H7 (cell line): ENCODE measurements around the gene NHEJ1. TPM values are rescaled to one million over a fixed set of nuclear protein-coding genes. Genes with fewer than 3 reads are reported as not detected.

Experiments used
- DNase-seq: peaks from one replicate; pipeline ENCODE4 v3.0.0; 2012
- H3K27me3 ChIP-seq: 2 replicates; pipeline ENCODE4 v1.6.0; 2011; ENCODE audit warnings: mild to moderate bottlenecking, low read length; ENCODE audit not compliant: control insufficient read depth, insufficient read depth
- H3K36me3 ChIP-seq: replicated peaks from 2 replicates; pipeline ENCODE4 v1.5.1; 2011; ENCODE audit warnings: low read length; ENCODE audit not compliant: control insufficient read depth, insufficient read depth
- H3K4me3 ChIP-seq: 2 replicates; pipeline ENCODE4 v1.5.1; 2011; ENCODE audit warnings: low read depth, mild to moderate bottlenecking, control low read depth, low read length, moderate library complexity; ENCODE audit not compliant: insufficient read depth
- total RNA-seq: library from RNA; depleted of rRNA; stranded (reverse); fragments of >200 nt; shearing (Covaris generic); gene quantifications from 2 replicates; pipeline ENCODE4 v1.2.3, GENCODE V29; 2014

Gene NHEJ1
- total RNA-seq, 1 experiment from 2014 or later: 22.0 TPM

DNA sequence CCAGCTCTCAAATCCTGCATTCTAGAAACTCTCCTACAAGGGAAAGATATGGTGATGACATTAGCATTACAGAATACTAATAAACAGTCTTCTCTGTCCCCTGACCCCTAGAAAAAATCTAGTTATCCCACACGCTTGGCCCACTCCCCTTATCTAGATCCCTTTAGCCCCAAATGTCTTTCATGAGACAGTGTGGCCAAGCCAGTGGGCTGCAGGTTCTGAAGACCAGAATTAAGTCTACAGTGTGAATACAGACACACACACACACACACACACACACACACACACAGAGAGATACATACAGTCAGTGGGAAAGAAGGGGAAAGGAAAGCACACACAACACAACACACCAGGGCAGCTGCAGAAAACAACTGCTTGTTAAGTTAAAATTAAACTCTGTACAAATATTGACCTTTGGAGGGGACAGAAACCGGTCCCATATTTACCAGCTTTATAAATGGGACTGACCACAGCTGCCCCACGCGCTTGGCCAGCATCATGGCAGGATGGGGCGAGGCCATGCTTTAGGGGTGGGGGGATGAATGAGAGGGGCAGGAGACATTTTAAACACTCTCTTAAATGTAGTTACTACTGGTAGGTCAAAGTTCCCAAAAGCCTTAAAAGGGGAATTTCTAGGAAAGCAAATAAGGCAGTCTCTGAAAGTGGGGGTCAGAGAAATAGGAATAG lies 49.1 kb downstream of the NHEJ1 start:
- Histone ChIP-seq H3K36me3 (no peaks in the 10 kb centered on the region), H3K27me3 (no peaks in the 10 kb centered on the region), H3K4me3 (no peak overlapping the region)
- no peak for DNase-seq

- Histone ChIP-seq H3K27me3 (no peaks in the 10 kb centered on the region), H3K4me3 (no peak overlapping the region), H3K36me3 (no peaks in the 10 kb centered on the region)
- peak; percentile 67 for DNase-seq
Observed at GRCh38 chr2:219109471-219109870, 51.1 kb downstream of the NHEJ1 start.

GRCh38 chr2:219107758-219108157 lies 52.9 kb downstream of the NHEJ1 start:
- Histone ChIP-seq H3K27me3 (no peaks in the 10 kb centered on the region), H3K36me3 (no peaks in the 10 kb centered on the region), H3K4me3 (no peak overlapping the region)
- no peak for DNase-seq

DNA sequence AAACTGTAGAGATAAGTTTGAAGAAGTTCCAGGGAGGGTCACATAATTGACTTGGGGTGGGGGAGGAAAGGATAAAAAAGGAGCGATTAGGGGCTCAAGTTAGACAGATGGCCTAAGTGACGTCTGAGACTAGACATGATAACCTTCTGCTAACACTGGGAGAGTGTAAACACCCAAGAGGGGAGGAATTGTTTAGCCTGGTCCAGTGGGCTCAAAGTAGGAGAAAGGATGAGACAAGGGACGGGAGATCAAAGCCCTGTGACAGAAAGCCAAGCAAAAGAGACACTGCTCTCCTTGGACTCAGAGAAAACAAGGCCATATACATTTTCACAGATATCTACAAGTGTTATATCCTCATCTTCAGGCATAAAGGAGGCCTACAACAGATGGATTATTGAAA lies 54.4 kb downstream of the NHEJ1 start:
- DNase-seq: no peak
- no peak overlapping the region for H3K4me3 ChIP-seq
- no peaks in the 10 kb centered on the region for H3K36me3 ChIP-seq

GRCh38 chr2:219104107-219105035 lies 56.2 kb downstream of the NHEJ1 start:
- peak; percentile 78 for DNase-seq
- no peaks in the 10 kb centered on the region for H3K27me3 ChIP-seq
- H3K4me3 ChIP-seq: no peak overlapping the region
- no peaks in the 10 kb centered on the region for H3K36me3 ChIP-seq

More for the DNA sequence above, 54.4 kb downstream of the NHEJ1 start:
- no peaks in the 10 kb centered on the region for H3K27me3 ChIP-seq

GRCh38 chr2:219099329-219099728 lies 61.3 kb downstream of the NHEJ1 start:
- no peak for DNase-seq
- Histone ChIP-seq H3K36me3 (no peaks in the 10 kb centered on the region), H3K4me3 (no peak overlapping the region), H3K27me3 (no peaks in the 10 kb centered on the region)

- DNase-seq: no peak
- Histone ChIP-seq H3K36me3 (no peaks in the 10 kb centered on the region), H3K27me3 (no peaks in the 10 kb centered on the region), H3K4me3 (no peak overlapping the region)
Observed at GRCh38 chr2:219095406-219095935, 65.1 kb downstream of the NHEJ1 start.

DNA sequence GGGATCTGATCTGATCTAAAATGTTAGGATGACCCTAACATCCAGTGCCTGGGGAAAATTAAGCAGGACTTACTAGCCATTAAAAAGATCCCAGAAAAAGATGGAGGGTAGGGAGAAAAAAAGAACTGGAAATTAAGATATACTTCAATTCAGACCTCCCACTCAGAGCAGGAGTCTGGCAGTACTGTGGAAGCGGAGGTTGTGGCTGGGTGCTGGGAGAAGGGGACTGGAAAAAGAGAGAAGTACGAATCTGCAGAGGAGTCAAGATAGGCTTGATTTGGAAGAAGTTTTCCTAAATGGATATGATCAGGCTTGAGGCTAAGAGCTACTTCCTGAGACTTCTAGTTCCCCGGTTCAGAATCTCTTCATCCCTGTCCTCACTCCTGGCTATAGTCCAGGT lies 66.4 kb downstream of the NHEJ1 start:
- H3K36me3 ChIP-seq: no peaks in the 10 kb centered on the region
- DNase-seq: no peak
- H3K27me3 ChIP-seq: no peaks in the 10 kb centered on the region
- H3K4me3 ChIP-seq: no peak overlapping the region

- no peak for DNase-seq
- H3K27me3 ChIP-seq: no peaks in the 10 kb centered on the region
- H3K36me3 ChIP-seq: no peaks in the 10 kb centered on the region
- H3K4me3 ChIP-seq: no peak overlapping the region
Observed at GRCh38 chr2:219090436-219091299, 69.9 kb downstream of the NHEJ1 start.

DNA sequence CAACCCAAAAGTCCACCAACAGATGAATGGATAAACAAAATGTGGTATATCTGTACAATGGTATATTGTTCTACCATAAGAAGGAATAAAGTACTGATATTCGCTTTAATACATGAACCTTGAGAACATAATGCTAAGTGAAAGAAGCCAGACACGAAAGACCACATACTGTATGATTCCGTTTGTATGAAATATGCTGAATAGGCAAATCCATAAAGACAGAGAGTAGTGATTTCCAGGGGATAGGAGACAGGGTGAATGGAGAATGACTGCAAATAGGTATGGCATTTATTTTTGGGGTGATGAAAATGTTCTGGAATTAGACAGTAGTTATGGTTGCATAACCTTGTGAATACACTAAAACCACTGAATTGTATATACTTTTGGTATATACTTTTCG lies 71.3 kb downstream of the NHEJ1 start:
- Histone ChIP-seq H3K4me3 (no peak overlapping the region), H3K36me3 (no peaks in the 10 kb centered on the region), H3K27me3 (no peaks in the 10 kb centered on the region)
- no peak for DNase-seq

- H3K27me3 ChIP-seq: no peaks in the 10 kb centered on the region
- DNase-seq: no peak
- no peak overlapping the region for H3K4me3 ChIP-seq
- H3K36me3 ChIP-seq: no peaks in the 10 kb centered on the region
Observed at GRCh38 chr2:219087848-219088247, 72.8 kb downstream of the NHEJ1 start.

- Histone ChIP-seq H3K4me3 (no peak overlapping the region), H3K36me3 (no peaks in the 10 kb centered on the region), H3K27me3 (no peaks in the 10 kb centered on the region)
- no peak for DNase-seq
Observed at GRCh38 chr2:219087361-219087760, 73.3 kb downstream of the NHEJ1 start.

DNA sequence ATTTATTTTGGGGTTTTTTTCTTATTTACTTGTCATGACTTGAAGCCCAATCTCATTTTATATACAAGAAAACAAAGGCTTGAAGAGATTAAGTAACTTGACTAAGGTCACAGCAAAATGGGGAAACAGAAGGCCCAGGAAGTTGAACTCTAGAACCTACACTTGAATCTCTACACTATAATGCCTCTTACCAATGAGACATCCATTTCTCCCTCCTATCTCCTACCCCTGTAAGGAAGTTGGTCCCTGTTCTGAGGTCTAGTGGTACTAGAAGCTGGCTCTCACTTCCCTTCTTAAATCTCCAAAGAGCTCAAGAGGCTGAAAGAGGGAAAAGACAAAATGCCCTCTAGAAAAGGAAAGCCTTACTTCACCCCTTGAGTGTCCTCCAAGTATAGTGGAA lies 74.4 kb downstream of the NHEJ1 start:
- DNase-seq: no peak
- Histone ChIP-seq H3K27me3 (no peaks in the 10 kb centered on the region), H3K36me3 (no peaks in the 10 kb centered on the region), H3K4me3 (no peak overlapping the region)

GRCh38 chr2:219084791-219085190 lies 75.8 kb downstream of the NHEJ1 start:
- H3K4me3 ChIP-seq: no peak overlapping the region
- H3K36me3 ChIP-seq: no peaks in the 10 kb centered on the region
- no peaks in the 10 kb centered on the region for H3K27me3 ChIP-seq
- DNase-seq: no peak
